Measurements from ENCODE around the gene KCNE4.

GRCh38 chr2:223079378-223079777, 27.4 kb downstream of the KCNE4 start:
- TF ChIP-seq BACH2 (CRISPR knock-in tag; IDR thresholded peaks at IDR 0.05; ENCODE audit: borderline replicate concordance) (no peak), TCF4 (CRISPR knock-in tag; IDR thresholded peaks at IDR 0.05; ENCODE audit: borderline replicate concordance) (no peak), TOX (CRISPR knock-in tag; IDR thresholded peaks at IDR 0.05; ENCODE audit: borderline replicate concordance) (no peak), ARNTL (CRISPR knock-in tag; IDR thresholded peaks at IDR 0.05; ENCODE audit: borderline replicate concordance, low read depth) (no peak), TSHZ2 (CRISPR knock-in tag; IDR thresholded peaks at IDR 0.05) (no peak), ZFP3 (CRISPR knock-in tag; IDR thresholded peaks at IDR 0.05) (no peak), ZFP30 (CRISPR knock-in tag; IDR thresholded peaks at IDR 0.05) (no peak), RARB (CRISPR knock-in tag; IDR thresholded peaks at IDR 0.05) (no peak), PATZ1 (CRISPR knock-in tag; IDR thresholded peaks at IDR 0.05; ENCODE audit: borderline replicate concordance) (no peak), CREB5 (CRISPR knock-in tag; IDR thresholded peaks at IDR 0.05; ENCODE audit: low read depth) (no peak)
